Activated naive CD4-positive, alpha-beta T cell treated with anti-CD3 and anti-CD28 coated beads for 36 hours (primary cell): Measurements from ENCODE around the gene PREX1. TPM values are rescaled to one million over a fixed set of nuclear protein-coding genes. Genes with fewer than 3 reads are reported as not detected.
A peak's percentile ranks its signal among the peaks of the same experiment; 100 is the strongest.

Source experiments
- CTCF ChIA-PET: fragments of 350-600 bp; sonication (Branson Sonifier 250); formaldehyde crosslinking; loops from one replicate; lab custom pipeline; 2021; ENCODE audit warnings: antibody characterized with exemption; lab: Charles Lee
- DNase-seq: peaks from one replicate; pipeline ENCODE4 v3.0.0-alpha.2; 2020
- H3K27ac Mint-ChIP-seq: one replicate; pipeline ENCODE4 v1.8.0; 2021; ENCODE audit warnings: mild to moderate bottlenecking, mixed read lengths
- H3K27me3 Mint-ChIP-seq: one replicate; pipeline ENCODE4 v1.8.0; 2021; ENCODE audit warnings: low read depth, mixed read lengths
- H3K36me3 Mint-ChIP-seq: one replicate; pipeline ENCODE4 v1.8.0; 2021; ENCODE audit warnings: low read depth, mixed read lengths
- H3K4me1 Mint-ChIP-seq: one replicate; pipeline ENCODE4 v1.8.0; 2021; ENCODE audit warnings: low read depth, mixed read lengths
- H3K4me3 Mint-ChIP-seq: one replicate; pipeline ENCODE4 v1.8.0; 2021; ENCODE audit warnings: mild to moderate bottlenecking, moderate library complexity, mixed read lengths
- H3K9me3 Mint-ChIP-seq: one replicate; pipeline ENCODE4 v1.8.0; 2021; ENCODE audit warnings: mixed read lengths
- intact Hi-C: fragments of 100-400 bp; cut with micrococcal nuclease; formaldehyde crosslinking; loops from one replicate; pipeline ENCODE4 v1.15.1; 2023
- total RNA-seq, 2 experiments: library from RNA; stranded (reverse); gene quantifications; one replicate each; pipeline ENCODE4 v1.2.3, GENCODE V29; 2021

Gene PREX1
- total RNA-seq, 2 experiments from 2014 or later: 43.7 to 44.2 TPM

DNA sequence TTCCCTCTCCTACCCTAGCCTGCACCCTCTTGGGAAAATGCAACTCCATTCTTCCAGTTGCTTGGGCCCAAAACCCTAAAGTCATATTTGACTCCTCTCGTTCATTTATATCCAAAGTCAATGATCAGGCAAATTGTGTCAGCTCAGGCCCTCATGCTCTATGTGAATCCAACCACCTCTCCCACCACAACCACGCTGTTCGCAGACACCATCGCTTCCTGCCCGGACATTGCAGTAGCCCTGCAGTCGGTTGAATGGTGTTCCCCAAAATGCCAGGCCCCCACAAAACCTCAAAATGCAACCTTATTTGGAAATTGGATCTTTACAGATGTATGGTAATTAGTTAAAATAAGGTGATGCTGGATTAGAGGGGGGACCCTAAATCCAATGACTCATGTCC is 98.3 kb downstream of the PREX1 start:
- CTCF ChIA-PET: interaction anchor here (0.7 kb wide), 1 partner anchor 175 kb away, joined by 3 read pairs; no protein-coding TSS in a partner anchor
- peak overlapping the region; percentile 47 for H3K27ac Mint-ChIP-seq
- no peaks in the 10 kb centered on the region for H3K27me3 Mint-ChIP-seq
- H3K36me3 Mint-ChIP-seq: peaks cover 2% of the 10 kb centered on the region
- H3K9me3 Mint-ChIP-seq: no peaks in the 10 kb centered on the region
- no peak for DNase-seq
- H3K4me3 Mint-ChIP-seq: no peak overlapping the region
- peaks cover 10% of the 10 kb centered on the region for H3K4me1 Mint-ChIP-seq
- intact Hi-C loops: no loop called here

DNA sequence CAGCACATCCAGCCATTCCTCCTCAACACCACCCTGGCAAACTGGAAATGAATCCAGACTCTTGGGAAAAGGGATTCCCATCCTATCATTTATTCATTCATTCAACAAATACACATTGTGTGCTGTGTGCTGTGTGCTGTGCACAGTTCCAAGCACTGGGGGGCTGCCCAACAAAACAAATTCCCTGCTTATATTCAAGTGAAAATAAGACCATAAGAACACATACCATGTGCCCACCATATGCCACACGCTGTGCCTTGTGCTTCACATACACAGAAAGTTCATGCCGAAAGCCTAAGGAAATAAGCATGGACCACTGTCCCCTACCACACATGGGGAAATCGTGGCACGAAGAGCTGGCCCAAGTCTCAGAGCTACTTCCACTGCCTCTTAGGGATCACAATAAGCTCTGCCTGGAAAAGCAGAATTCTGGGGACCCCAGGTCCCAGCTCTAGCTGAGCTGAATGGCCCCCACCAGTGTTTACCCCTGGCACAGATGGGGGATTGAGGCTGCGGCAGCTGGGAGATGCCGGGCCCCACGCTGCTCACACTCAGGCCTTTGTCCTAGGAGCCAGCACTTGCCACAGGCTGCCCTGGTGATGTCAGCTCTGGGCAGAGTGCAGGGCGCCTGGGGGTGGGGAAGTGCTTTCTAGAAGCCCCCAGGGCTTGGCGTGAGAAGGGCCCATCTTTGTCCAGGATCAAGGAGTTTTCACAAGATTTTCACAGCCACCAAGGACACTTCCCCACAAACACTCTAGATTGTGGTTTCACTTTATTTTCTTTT is 99.6 kb downstream of the PREX1 start:
- CTCF ChIA-PET: no interaction called here
- Mint-ChIP-seq H3K27ac (no peak overlapping the region), H3K9me3 (no peaks in the 10 kb centered on the region), H3K27me3 (no peaks in the 10 kb centered on the region), H3K4me1 (peaks cover 10% of the 10 kb centered on the region), H3K36me3 (no peaks in the 10 kb centered on the region), H3K4me3 (no peak overlapping the region)
- no peak for DNase-seq
- intact Hi-C loops: no loop called here

DNA sequence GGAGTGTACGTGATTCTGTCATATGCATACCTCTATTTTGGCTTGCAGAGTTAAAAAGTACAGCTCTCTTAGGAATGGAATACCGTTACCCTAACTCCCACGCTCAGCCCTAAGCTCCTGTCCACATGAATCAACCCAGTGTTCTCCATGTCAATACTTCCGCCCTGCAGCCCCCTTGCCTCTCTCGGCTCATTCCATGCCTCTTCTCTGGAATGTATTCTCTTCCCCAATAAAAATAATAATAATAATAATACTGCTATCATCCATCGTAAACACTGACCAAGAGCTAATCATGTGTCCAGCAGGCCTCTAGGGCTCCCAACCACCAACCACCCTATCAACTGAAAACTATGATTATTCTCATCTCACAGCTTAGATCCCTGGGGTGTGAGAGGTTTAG is 100.6 kb downstream of the PREX1 start:
- H3K27ac Mint-ChIP-seq: no peak overlapping the region
- H3K4me3 Mint-ChIP-seq: no peak overlapping the region
- H3K4me1 Mint-ChIP-seq: peaks cover 10% of the 10 kb centered on the region
- CTCF ChIA-PET: interaction anchor here (1.0 kb wide), 1 partner anchor 179 kb away, joined by 3 read pairs; no protein-coding TSS in a partner anchor
- intact Hi-C loops: no loop called here
- H3K27me3 Mint-ChIP-seq: no peaks in the 10 kb centered on the region
- H3K36me3 Mint-ChIP-seq: no peaks in the 10 kb centered on the region
- H3K9me3 Mint-ChIP-seq: no peaks in the 10 kb centered on the region
- no peak for DNase-seq

DNA sequence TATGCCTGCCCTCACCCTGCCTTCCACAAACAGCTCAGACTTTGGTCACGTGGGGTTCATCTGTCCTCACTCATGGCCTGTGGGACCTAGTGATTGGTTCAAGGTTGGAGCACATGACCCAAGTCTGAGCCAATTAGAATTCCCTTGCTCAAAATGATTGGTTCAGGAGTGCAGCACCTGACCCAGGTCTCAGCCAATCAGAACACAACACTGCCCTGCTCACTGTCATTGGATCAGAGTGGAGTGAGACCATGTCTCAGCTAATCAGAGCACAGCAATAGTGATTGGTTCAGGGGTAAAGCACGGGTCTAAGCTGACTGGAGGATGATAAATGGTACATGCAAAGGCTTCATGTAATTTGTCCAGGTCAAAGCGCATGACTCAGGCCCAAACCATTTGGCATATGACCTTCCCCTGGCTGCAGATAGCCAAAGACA is 102.2 kb downstream of the PREX1 start:
- Mint-ChIP-seq H3K27me3 (no peaks in the 10 kb centered on the region), H3K9me3 (no peaks in the 10 kb centered on the region), H3K4me1 (peaks cover 10% of the 10 kb centered on the region), H3K4me3 (no peak overlapping the region), H3K36me3 (no peaks in the 10 kb centered on the region), H3K27ac (no peak overlapping the region)
- intact Hi-C loops: no loop called here
- CTCF ChIA-PET: interaction anchor here (1.1 kb wide), 1 partner anchor 9 kb away, joined by 3 read pairs; no protein-coding TSS in a partner anchor
- DNase-seq: no peak

DNA sequence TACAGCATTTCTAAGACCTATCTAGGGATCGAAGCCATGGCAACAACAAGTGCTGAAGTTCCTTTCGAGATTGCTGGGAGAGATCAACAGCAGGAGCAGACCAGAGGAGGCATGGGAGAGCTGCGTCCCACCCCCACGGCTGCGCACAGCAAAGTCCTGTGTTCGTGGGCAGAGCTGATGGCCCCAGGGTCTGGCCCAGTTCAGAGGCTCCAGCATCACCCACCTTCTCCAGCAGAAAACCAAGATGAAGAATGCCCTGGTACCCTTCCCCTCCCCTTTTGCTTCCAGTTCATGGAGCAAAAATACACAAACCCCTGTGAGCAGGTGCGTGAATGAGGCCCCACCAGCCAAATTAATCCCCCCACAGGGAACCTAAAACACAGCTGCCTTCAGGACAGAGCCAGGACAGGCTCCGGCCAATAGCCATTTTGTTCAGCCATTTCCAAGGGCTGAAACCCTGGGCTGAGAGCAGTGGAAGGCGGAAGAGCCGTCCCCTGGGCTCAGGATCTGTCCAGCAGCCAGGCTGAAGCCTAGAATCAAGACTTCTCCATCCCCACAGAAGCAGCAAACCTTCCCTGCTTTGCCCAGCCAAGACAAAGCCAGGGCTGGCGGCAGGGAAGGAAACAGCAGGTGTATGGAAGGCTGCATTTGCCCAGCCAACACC is 102.8 kb downstream of the PREX1 start:
- Mint-ChIP-seq H3K27ac (no peak overlapping the region), H3K36me3 (no peaks in the 10 kb centered on the region), H3K9me3 (no peaks in the 10 kb centered on the region), H3K4me3 (no peak overlapping the region), H3K27me3 (no peaks in the 10 kb centered on the region), H3K4me1 (peaks cover 8% of the 10 kb centered on the region)
- DNase-seq: no peak
- CTCF ChIA-PET: interaction anchor here (1.1 kb wide), 1 partner anchor 10 kb away, joined by 3 read pairs; no protein-coding TSS in a partner anchor
- intact Hi-C loops: no loop called here

DNA sequence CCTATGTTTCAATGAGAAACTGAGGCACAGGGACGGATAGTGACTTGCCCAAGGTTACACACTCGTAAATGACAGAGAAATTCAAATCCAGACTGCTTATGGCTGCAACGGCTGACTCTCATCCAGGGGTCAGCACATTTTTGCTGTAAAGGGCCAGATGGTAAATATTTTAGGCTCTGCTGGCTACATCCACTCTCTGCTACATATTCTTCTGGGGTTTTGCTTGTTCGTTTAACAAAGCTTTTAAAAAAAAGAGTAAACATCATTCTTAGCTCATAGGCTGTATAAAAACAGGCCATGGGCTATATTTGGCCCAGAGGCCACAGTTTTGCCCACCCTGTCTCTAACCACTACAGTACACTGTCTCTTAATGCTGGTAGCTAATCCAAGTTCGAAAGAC is 103.4 kb downstream of the PREX1 start:
- CTCF ChIA-PET: interaction anchor here (0.7 to 1.1 kb wide), 2 partner anchors 11 to 30 kb away, joined by 3 read pairs; no protein-coding TSS in a partner anchor
- Mint-ChIP-seq H3K27me3 (no peaks in the 10 kb centered on the region), H3K4me3 (no peak overlapping the region), H3K9me3 (no peaks in the 10 kb centered on the region), H3K4me1 (peaks cover 12% of the 10 kb centered on the region), H3K36me3 (no peaks in the 10 kb centered on the region), H3K27ac (no peak overlapping the region)
- intact Hi-C loops: no loop called here
- DNase-seq: no peak

DNA sequence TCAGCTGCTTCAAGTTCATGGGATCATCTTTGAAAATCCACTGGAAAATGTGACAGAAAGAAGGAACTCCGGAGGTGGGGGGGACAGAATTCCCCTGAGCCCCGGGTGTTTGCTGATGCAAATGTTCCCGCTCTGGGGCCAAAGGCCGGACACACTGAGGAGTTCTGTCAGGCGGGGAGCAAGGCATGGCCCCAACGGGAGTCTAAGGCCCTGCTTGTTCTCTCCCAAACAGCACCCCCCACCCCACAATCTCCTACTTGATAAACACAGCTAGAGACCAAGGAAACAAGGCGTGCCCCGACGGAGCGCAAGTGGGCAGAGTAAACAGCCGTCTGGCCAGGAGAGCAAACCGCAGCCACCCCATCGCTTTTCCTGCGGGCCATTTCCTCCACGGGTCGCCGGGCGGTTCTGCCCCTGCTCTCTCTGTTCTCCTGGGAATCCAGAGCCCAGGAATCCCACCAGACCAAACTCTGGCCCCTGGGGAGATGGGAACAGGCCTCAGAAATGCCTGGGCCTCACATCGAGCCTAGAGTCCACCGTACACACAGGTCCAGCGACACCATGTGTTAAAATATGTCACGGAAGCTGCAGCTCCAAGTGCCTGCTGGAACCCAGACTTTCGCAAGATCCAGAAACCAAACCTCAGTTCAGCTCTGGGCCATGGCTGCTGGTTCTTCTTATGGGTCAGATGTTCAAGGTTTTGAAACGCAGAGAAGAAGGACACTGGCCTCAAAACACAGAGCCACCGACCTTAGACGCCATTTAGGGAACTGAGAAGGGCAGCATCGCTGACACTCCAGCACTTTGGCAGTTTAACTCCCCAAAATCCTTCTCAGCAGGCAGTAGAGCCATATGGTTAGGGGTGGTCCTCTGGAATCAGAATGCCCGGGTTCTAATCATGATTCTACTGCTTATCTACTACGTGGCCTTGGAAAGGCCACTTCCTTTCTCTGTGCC is 104.2 kb downstream of the PREX1 start:
- H3K27me3 Mint-ChIP-seq: no peaks in the 10 kb centered on the region
- H3K9me3 Mint-ChIP-seq: no peaks in the 10 kb centered on the region
- no peak overlapping the region for H3K27ac Mint-ChIP-seq
- intact Hi-C loops: no loop called here
- DNase-seq: no peak
- H3K4me3 Mint-ChIP-seq: no peak overlapping the region
- H3K4me1 Mint-ChIP-seq: peaks cover 19% of the 10 kb centered on the region
- no peaks in the 10 kb centered on the region for H3K36me3 Mint-ChIP-seq
- CTCF ChIA-PET: interaction anchor here (0.7 kb wide), 2 partner anchors 30 to 266 kb away, joined by 3 read pairs; no protein-coding TSS in a partner anchor

DNA sequence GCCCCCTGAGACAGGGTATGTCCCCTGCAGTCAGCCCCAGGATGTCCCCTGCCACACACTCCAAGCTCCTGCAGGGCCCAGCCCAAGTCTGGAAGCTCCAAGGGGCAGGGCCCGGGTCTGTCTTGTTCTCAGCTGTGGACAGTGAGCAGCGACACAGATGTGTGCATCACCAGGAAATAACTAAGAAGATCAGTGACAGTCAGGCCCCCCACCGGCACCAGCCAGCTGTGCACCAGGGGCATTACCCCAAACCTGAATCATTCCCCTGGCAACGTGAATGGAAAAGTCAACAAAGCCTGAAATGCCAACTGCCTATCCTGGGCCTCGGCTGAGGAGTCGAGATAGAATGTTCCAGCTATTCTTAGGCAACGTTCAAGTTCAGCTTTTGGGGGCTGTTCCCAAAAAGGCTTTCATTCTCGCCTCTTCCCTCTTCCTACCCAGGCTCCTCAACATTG is 105.0 kb downstream of the PREX1 start:
- Mint-ChIP-seq H3K27me3 (no peaks in the 10 kb centered on the region), H3K9me3 (no peaks in the 10 kb centered on the region), H3K27ac (no peak overlapping the region), H3K36me3 (no peaks in the 10 kb centered on the region), H3K4me1 (peaks cover 26% of the 10 kb centered on the region), H3K4me3 (no peak overlapping the region)
- intact Hi-C loops: no loop called here
- no peak for DNase-seq
- CTCF ChIA-PET: interaction anchor here (0.6 to 0.7 kb wide), 2 partner anchors 21 to 267 kb away, joined by 3 to 5 read pairs; no protein-coding TSS in a partner anchor

DNA sequence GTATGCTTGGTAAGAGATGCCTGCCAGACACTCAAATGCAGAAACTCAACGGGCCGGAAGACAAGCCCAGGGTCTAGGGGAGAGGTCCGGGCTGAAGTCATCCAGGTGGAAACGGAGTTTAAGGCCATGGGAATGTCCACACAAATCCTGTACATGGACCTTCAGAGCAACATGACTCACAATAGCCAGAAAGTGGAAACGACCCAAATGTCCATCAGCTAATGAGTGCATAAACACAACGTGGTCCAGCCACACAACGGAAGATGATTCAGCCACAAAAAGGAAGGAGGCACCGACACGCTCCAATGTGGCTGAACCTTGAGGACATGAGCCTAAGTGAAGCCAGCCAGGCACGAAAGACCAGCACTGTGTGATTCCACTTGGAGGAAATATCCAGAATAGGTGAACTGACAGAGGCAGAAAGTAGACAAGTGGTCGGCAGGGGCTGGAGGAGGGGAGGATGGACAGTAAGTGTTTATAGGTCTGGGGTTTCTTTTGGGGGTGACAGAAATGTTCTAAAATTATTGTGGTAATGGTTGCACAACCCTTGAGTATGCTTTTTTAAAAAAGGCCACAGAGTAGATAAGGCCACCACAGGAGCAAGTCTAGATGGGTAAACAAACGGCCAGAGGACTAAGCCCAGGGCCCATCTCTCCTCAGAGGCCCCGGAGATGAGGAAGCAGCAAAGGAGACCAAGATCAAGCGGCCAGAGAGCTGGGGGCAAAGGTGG is 105.6 kb downstream of the PREX1 start:
- Mint-ChIP-seq H3K4me1 (peaks cover 32% of the 10 kb centered on the region), H3K4me3 (no peak overlapping the region), H3K27me3 (no peaks in the 10 kb centered on the region), H3K9me3 (no peaks in the 10 kb centered on the region), H3K36me3 (no peaks in the 10 kb centered on the region), H3K27ac (no peak overlapping the region)
- no peak for DNase-seq
- intact Hi-C loops: no loop called here
- CTCF ChIA-PET: interaction anchor here (0.6 kb wide), 1 partner anchor 20 kb away, joined by 5 read pairs; no protein-coding TSS in a partner anchor

DNA sequence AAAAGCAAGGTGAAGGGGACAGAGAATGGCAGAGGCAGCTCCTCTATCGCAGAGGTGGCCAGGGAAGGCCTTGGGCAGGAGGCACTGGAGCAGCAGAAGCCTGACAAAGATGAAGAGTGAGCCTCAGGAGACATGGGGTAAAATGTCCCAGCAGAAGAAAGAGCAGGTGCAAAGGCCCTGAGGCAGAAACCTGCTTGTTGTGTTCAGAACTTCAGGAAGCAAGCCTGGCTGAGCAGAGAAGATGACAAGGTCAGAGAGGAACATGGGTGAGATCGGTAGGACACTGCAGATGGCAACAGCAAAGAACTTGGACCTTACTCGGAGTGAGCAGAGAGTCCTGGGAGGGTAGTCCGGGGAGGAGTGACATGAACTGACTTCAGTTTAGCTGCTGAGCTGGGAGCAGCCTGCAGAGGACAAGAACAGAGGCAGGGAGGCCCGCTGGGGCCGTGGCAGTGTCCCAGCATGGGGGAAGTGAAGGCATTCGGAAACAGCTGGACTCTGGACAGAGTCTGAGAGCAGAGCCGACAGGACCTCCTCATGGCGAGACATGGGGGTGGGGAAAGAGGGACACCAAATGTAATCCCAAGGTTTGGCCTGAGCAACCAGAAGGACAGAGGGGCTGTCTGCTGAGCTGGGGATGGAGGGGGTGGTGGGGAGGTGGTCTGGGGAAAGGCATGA is 106.3 kb downstream of the PREX1 start:
- Mint-ChIP-seq H3K27me3 (no peaks in the 10 kb centered on the region), H3K36me3 (no peaks in the 10 kb centered on the region), H3K9me3 (no peaks in the 10 kb centered on the region), H3K4me3 (no peak overlapping the region), H3K27ac (no peak overlapping the region), H3K4me1 (peaks cover 37% of the 10 kb centered on the region)
- CTCF ChIA-PET: no interaction called here
- intact Hi-C loops: no loop called here
- DNase-seq: no peak
